Left cardiac atrium (tissue), 2 donors: ENCODE data around the gene APCDD1L. TPM values are rescaled to one million over a fixed set of nuclear protein-coding genes. Genes with fewer than 3 reads are reported as not detected.

Source experiments
- total RNA-seq, 2 donors: library from RNA; stranded (reverse); fragmentation: NEBNext Ultra II Directional; extraction: Animal tissue kit (Norgen Biotek cat#: 25700); gene quantifications; one replicate each; pipeline ENCODE4 v1.2.1, GENCODE V29; 2021
- donor health status: DM: no; HTN: yes; CAD: no; lungs with severe emphysema.
- donor health status: DM: yes; HTN: yes; CAD: no.

APCDD1L gene
- total RNA-seq, 2 donors from 2014 or later = 0.44 to 1.3 TPM

Other genes starting within 250 kb of the APCDD1L start
- gene RAB22A, start 205.7 kb downstream of the APCDD1L start, total RNA-seq = 10 to 100 TPM in 1 of 2 donors, 1 to 10 TPM in 1; 9.5 to 10.3 TPM
- gene VAPB, start 126.2 kb downstream of the APCDD1L start, total RNA-seq = 10 to 100 TPM; 56.5 to 57.3 TPM
- gene STX16, start 135.9 kb upstream of the APCDD1L start, total RNA-seq = 10 to 100 TPM; 22.8 to 32.0 TPM
- gene NPEPL1, start 177.4 kb upstream of the APCDD1L start, total RNA-seq = 10 to 100 TPM; 19.7 to 20.0 TPM